DOHH2 (cell line): ENCODE measurements around the gene MBLAC1.

Experiments
- CTCF ChIP-seq: fragments of 200-600 bp; sonication (generic); IDR thresholded peaks from one replicate; pipeline ENCODE4 v1.5.1; 2014; ENCODE audit warnings: antibody characterized with exemption, mild to moderate bottlenecking, low read depth, low read length; ENCODE audit not compliant: poor library complexity, severe bottlenecking
- EZH2phosphoT487 ChIP-seq: fragments of 200-600 bp; sonication (generic); IDR thresholded peaks from 2 replicates; pipeline ENCODE4 v1.6.1; 2017; ENCODE audit warnings: borderline replicate concordance, mild to moderate bottlenecking, antibody characterized with exemption, low read length, moderate library complexity, mixed read lengths

- TF ChIP-seq CTCF: no peak
- no peak for TF ChIP-seq EZH2phosphoT487
These were observed 21.2 kb upstream of the MBLAC1 start for GRCh38 chr7:100105534-100105933.
